Measurements from ENCODE around the gene KRTAP5-2.

Gene KRTAP5-2

GRCh38 chr11:1640076-1640946 lies 42.2 kb upstream of the KRTAP5-2 start:
- no peaks in the 10 kb centered on the region for H3K9me2 ChIP-seq (ENCODE audit: low read depth, low read length)
- TF ChIP-seq CTCF (IDR thresholded peaks at IDR 0.05; ENCODE audit: low read length) (peak; percentile 92), EZH2 (IDR thresholded peaks at IDR 0.05; ENCODE audit: borderline replicate concordance, low read length) (no peak)
- H3K4me3 ChIP-seq (ENCODE audit: low read depth, low read length, poor library complexity, severe bottlenecking), result no peak overlapping the region
- H3K4me1 ChIP-seq (ENCODE audit: insufficient read depth, low read length, severe bottlenecking), result no peaks in the 10 kb centered on the region
- H3K4me2 ChIP-seq (ENCODE audit: low read length), result no peak overlapping the region
- no peaks in the 10 kb centered on the region; the same call in 1 of the 2 replicates for H3K27me3 ChIP-seq (ENCODE audit: insufficient read depth, low read length)
- no peak overlapping the region for H3K27ac ChIP-seq (ENCODE audit: low read depth, low read length, poor library complexity, severe bottlenecking)
- H4K20me1 ChIP-seq (ENCODE audit: insufficient read depth, low read length), result no peaks in the 10 kb centered on the region
- H3F3A ChIP-seq (ENCODE audit: insufficient read depth, low read length), result no peaks in the 10 kb centered on the region
- H3K36me3 ChIP-seq (ENCODE audit: insufficient read depth, low read length), result no peaks in the 10 kb centered on the region
- no peaks in the 10 kb centered on the region for H3K9me3 ChIP-seq (ENCODE audit: low read length)
- H3K79me2 ChIP-seq (ENCODE audit: insufficient read depth, low read length), result no peaks in the 10 kb centered on the region
- no peak overlapping the region for H2AFZ ChIP-seq (ENCODE audit: low read length)
- no peak overlapping the region for H3K9ac ChIP-seq (ENCODE audit: low read length)

GRCh38 chr11:1639666-1640065 lies 41.6 kb upstream of the KRTAP5-2 start:
- Histone ChIP-seq H3F3A (ENCODE audit: insufficient read depth, low read length) (no peaks in the 10 kb centered on the region), H3K27me3 (ENCODE audit: insufficient read depth, low read length) (no peaks in the 10 kb centered on the region; the same call in 1 of the 2 replicates), H3K4me1 (ENCODE audit: insufficient read depth, low read length, severe bottlenecking) (no peaks in the 10 kb centered on the region), H2AFZ (ENCODE audit: low read length) (no peak overlapping the region), H3K27ac (ENCODE audit: low read depth, low read length, poor library complexity, severe bottlenecking) (no peak overlapping the region), H4K20me1 (ENCODE audit: insufficient read depth, low read length) (no peaks in the 10 kb centered on the region), H3K9ac (ENCODE audit: low read length) (no peak overlapping the region), H3K79me2 (ENCODE audit: insufficient read depth, low read length) (no peaks in the 10 kb centered on the region), H3K9me3 (ENCODE audit: low read length) (no peaks in the 10 kb centered on the region), H3K36me3 (ENCODE audit: insufficient read depth, low read length) (no peaks in the 10 kb centered on the region), H3K9me2 (ENCODE audit: low read depth, low read length) (no peaks in the 10 kb centered on the region), H3K4me3 (ENCODE audit: low read depth, low read length, poor library complexity, severe bottlenecking) (no peak overlapping the region), H3K4me2 (ENCODE audit: low read length) (no peak overlapping the region)
- TF ChIP-seq CTCF (IDR thresholded peaks at IDR 0.05; ENCODE audit: low read length) (no peak), EZH2 (IDR thresholded peaks at IDR 0.05; ENCODE audit: borderline replicate concordance, low read length) (no peak)

- no peaks in the 10 kb centered on the region; the same call in 1 of the 2 replicates for H3K27me3 ChIP-seq (ENCODE audit: insufficient read depth, low read length)
- no peaks in the 10 kb centered on the region for H3F3A ChIP-seq (ENCODE audit: insufficient read depth, low read length)
- no peaks in the 10 kb centered on the region for H4K20me1 ChIP-seq (ENCODE audit: insufficient read depth, low read length)
- H2AFZ ChIP-seq (ENCODE audit: low read length), result no peak overlapping the region
- no peaks in the 10 kb centered on the region for H3K9me3 ChIP-seq (ENCODE audit: low read length)
- TF ChIP-seq CTCF (IDR thresholded peaks at IDR 0.05; ENCODE audit: low read length) (no peak), EZH2 (IDR thresholded peaks at IDR 0.05; ENCODE audit: borderline replicate concordance, low read length) (no peak)
- H3K9me2 ChIP-seq (ENCODE audit: low read depth, low read length), result no peaks in the 10 kb centered on the region
- no peak overlapping the region for H3K4me3 ChIP-seq (ENCODE audit: low read depth, low read length, poor library complexity, severe bottlenecking)
- H3K79me2 ChIP-seq (ENCODE audit: insufficient read depth, low read length), result no peaks in the 10 kb centered on the region
- no peaks in the 10 kb centered on the region for H3K36me3 ChIP-seq (ENCODE audit: insufficient read depth, low read length)
- no peak overlapping the region for H3K9ac ChIP-seq (ENCODE audit: low read length)
- H3K4me1 ChIP-seq (ENCODE audit: insufficient read depth, low read length, severe bottlenecking), result no peaks in the 10 kb centered on the region
- H3K4me2 ChIP-seq (ENCODE audit: low read length), result no peak overlapping the region
- H3K27ac ChIP-seq (ENCODE audit: low read depth, low read length, poor library complexity, severe bottlenecking), result no peak overlapping the region
These were observed 41.1 kb upstream of the KRTAP5-2 start for GRCh38 chr11:1639102-1639620.

Data from OCI-LY1 (cell line).